HG02571 (cell line): ENCODE results near the gene SLC9A5.
A peak's percentile ranks its signal among the peaks of the same experiment; 100 is the strongest.

Experiments
- ATAC-seq: cut with Tn5 transposase; IDR thresholded peaks from one replicate; pipeline ENCODE4 v1.9.1; 2021; ENCODE audit warnings: mild to moderate bottlenecking, moderate library complexity; ENCODE audit not compliant: unreplicated experiment

Gene SLC9A5

GRCh38 chr16:67255553-67256221 lies 6.9 kb downstream of the SLC9A5 start:
- ATAC-seq, result no peak

- no peak for ATAC-seq
These were observed 8.0 kb downstream of the SLC9A5 start for GRCh38 chr16:67256701-67257230.

GRCh38 chr16:67257486-67258160 lies 8.8 kb downstream of the SLC9A5 start:
- no peak for ATAC-seq

- ATAC-seq, result no peak
These were observed 9.5 kb downstream of the SLC9A5 start for GRCh38 chr16:67258161-67258835.

- ATAC-seq, result no peak
These were observed 10.9 kb downstream of the SLC9A5 start for GRCh38 chr16:67259705-67260104.

GRCh38 chr16:67260426-67261063 lies 11.8 kb downstream of the SLC9A5 start:
- ATAC-seq, result no peak

GRCh38 chr16:67263201-67263600 lies 14.4 kb downstream of the SLC9A5 start:
- ATAC-seq, result no peak

GRCh38 chr16:67264277-67264676 lies 15.5 kb downstream of the SLC9A5 start:
- ATAC-seq, result no peak

GRCh38 chr16:67264866-67265265 lies 16.1 kb downstream of the SLC9A5 start:
- ATAC-seq, result no peak

- ATAC-seq, result no peak
These were observed 17.1 kb downstream of the SLC9A5 start for GRCh38 chr16:67265834-67266233.

- no peak for ATAC-seq
These were observed 19.4 kb downstream of the SLC9A5 start for GRCh38 chr16:67268136-67268579.

GRCh38 chr16:67269766-67270165 lies 21.0 kb downstream of the SLC9A5 start:
- ATAC-seq, result no peak

GRCh38 chr16:67270931-67271338 lies 22.2 kb downstream of the SLC9A5 start:
- no peak for ATAC-seq

GRCh38 chr16:67271446-67271845 lies 22.7 kb downstream of the SLC9A5 start:
- ATAC-seq, result no peak

- ATAC-seq, result no peak
These were observed 26.5 kb downstream of the SLC9A5 start for GRCh38 chr16:67275321-67275720.

GRCh38 chr16:67277294-67277998 lies 28.7 kb downstream of the SLC9A5 start:
- ATAC-seq, result no peak

GRCh38 chr16:67277999-67278772 lies 29.4 kb downstream of the SLC9A5 start:
- no peak for ATAC-seq

- peak; percentile 29 for ATAC-seq
These were observed 30.1 kb downstream of the SLC9A5 start for GRCh38 chr16:67278773-67279295.

- ATAC-seq, result peak; percentile 61
These were observed 30.7 kb downstream of the SLC9A5 start, which contains the start of gene PLEKHG4 for GRCh38 chr16:67279296-67280089. TSS of gene PLEKHG4 (plus strand) at chr16:67279532. CDS start at chr16:67280045, 513 bp downstream.
